Epithelial cell of proximal tubule (primary cell): ENCODE measurements around the gene COL6A5. TPM values are rescaled to one million over a fixed set of nuclear protein-coding genes. Genes with fewer than 3 reads are reported as not detected.
"Not testable (repeated sequence)": the region's sequence is repeated elsewhere in the genome, so short reads cannot be mapped to it uniquely, and the experiment has no call there.

Experiments used
- DNase-seq: peaks from one replicate; pipeline ENCODE4 v3.0.0-alpha.2; 2011; ENCODE audit warnings: low read depth
- H3K4me3 ChIP-seq: 2 replicates; pipeline ENCODE4 v1.5.1; 2011; ENCODE audit warnings: low read depth, mild to moderate bottlenecking, low read length
- CTCF ChIP-seq: conservative IDR thresholded peaks from 2 replicates; pipeline ENCODE4 v1.5.1; 2012; ENCODE audit warnings: low read depth, mild to moderate bottlenecking, low read length
- total RNA-seq: library from RNA; depleted of rRNA; stranded (reverse); fragments of >200 nt; gene quantifications from 2 replicates; pipeline ENCODE4 v1.2.3, GENCODE V29; 2015

Gene COL6A5
- total RNA-seq, 1 donor from 2014 or later, result not detected

GRCh38 chr3:130430266-130430665 is 84.8 kb downstream of the COL6A5 start:
- no peak for TF ChIP-seq CTCF
- DNase-seq, result no peak

GRCh38 chr3:130432086-130432485 is 86.6 kb downstream of the COL6A5 start:
- not testable (repeated sequence) for DNase-seq

More at GRCh38 chr3:130430266-130430665, 84.8 kb downstream of the COL6A5 start:
- no peak overlapping the region for H3K4me3 ChIP-seq

GRCh38 chr3:130433306-130433705 is 87.8 kb downstream of the COL6A5 start:
- no peak for TF ChIP-seq CTCF
- H3K4me3 ChIP-seq, result no peak overlapping the region
- DNase-seq, result no peak

More at GRCh38 chr3:130432086-130432485, 86.6 kb downstream of the COL6A5 start:
- not testable (repeated sequence) for H3K4me3 ChIP-seq

GRCh38 chr3:130442284-130442683 is 96.8 kb downstream of the COL6A5 start:
- no peak for DNase-seq
- TF ChIP-seq CTCF, result no peak
- H3K4me3 ChIP-seq, result no peak overlapping the region

GRCh38 chr3:130446840-130447239 is 101.4 kb downstream of the COL6A5 start:
- DNase-seq, H3K4me3 ChIP-seq: not testable (repeated sequence)

- DNase-seq, H3K4me3 ChIP-seq: not testable (repeated sequence)
Observed at GRCh38 chr3:130448155-130448554, 102.7 kb downstream of the COL6A5 start.

- H3K4me3 ChIP-seq, result no peak overlapping the region
- DNase-seq, result no peak
- no peak for TF ChIP-seq CTCF
Observed at GRCh38 chr3:130456540-130456939, 111.1 kb downstream of the COL6A5 start.

- DNase-seq, result no peak
- no peak overlapping the region for H3K4me3 ChIP-seq
- no peak for TF ChIP-seq CTCF
Observed at GRCh38 chr3:130457671-130458070, 112.2 kb downstream of the COL6A5 start.

GRCh38 chr3:130459944-130460343 is 114.5 kb downstream of the COL6A5 start:
- no peak overlapping the region for H3K4me3 ChIP-seq
- no peak for TF ChIP-seq CTCF
- DNase-seq, result no peak
